GM12878 (cell line): ENCODE results near the gene UBE3B. TPM values are rescaled to one million over a fixed set of nuclear protein-coding genes. Genes with fewer than 3 reads are reported as not detected.

Experiments
- ATAC-seq: fragments of 200-7000 bp; cut with Tn5 transposase; 3 replicates; pipeline ENCODE4 v1.9.1; 2020; ENCODE audit warnings: mild to moderate bottlenecking, moderate library complexity
- BruUV-seq: library from RNA; stranded (reverse); fragments of 400-500 nt; replicated peaks from 2 replicates; lab custom pipeline; 2021; lab: Mats Ljungman, UMichigan
- CTCF ChIA-PET: fragments of 300-600 bp; sonication (Branson Sonifier 250); formaldehyde crosslinking; extraction: SDS; loops from one replicate; lab custom pipeline; 2021; ENCODE audit warnings: inconsistent platforms; lab: Yijun Ruan, JAX
- POLR2A ChIA-PET: fragments of 350-600 bp; formaldehyde crosslinking; extraction: SDS; loops from one replicate; lab custom pipeline; 2021; ENCODE audit warnings: inconsistent platforms; lab: Charles Lee
- RAD21 ChIA-PET: fragments of 300-600 bp; sonication (Branson Sonifier 250); formaldehyde crosslinking; loops from one replicate; lab custom pipeline; 2023; ENCODE audit warnings: antibody characterized with exemption; ENCODE audit not compliant: unreplicated experiment; lab: Charles Lee
- SMC1A ChIA-PET: fragments of 300-600 bp; sonication (Branson Sonifier 250); formaldehyde crosslinking; loops from one replicate; lab custom pipeline; 2023; ENCODE audit not compliant: unreplicated experiment, uncharacterized antibody; lab: Charles Lee
- DNase-seq: peaks from one replicate; pipeline ENCODE4 v3.0.0-alpha.2; 2011; ENCODE audit warnings: low read depth, low spot score
- FAIRE-seq: peaks from 3 replicates; lab custom pipeline; 2011; peaks lifted over from hg19 to GRCh38; lab: Jason Lieb, UNC
- H2AFZ ChIP-seq: 2 replicates; pipeline ENCODE4 v1.6.0; 2011; ENCODE audit warnings: low read depth, low read length, control low read depth; ENCODE audit not compliant: control insufficient read depth
- H3K27ac ChIP-seq: 2 replicates; pipeline ENCODE4 v1.5.1; 2011; ENCODE audit warnings: control low read depth; ENCODE audit not compliant: control insufficient read depth, insufficient read depth
- H3K27me3 ChIP-seq, 2 experiments: replicated peaks in 1 of 2; 2 replicates each; pipeline versions ENCODE4 v1.6.0 to v1.6.1; 2011; ENCODE audit warnings: low read length in 1 of 2; ENCODE audit not compliant: control insufficient read depth in 2 of 2, insufficient read depth in 2 of 2
- H3K36me3 ChIP-seq, 2 experiments: 2 replicates each; pipeline ENCODE4 v1.5.1; 2011; ENCODE audit warnings: low read length in 1 of 2; ENCODE audit not compliant: control insufficient read depth in 2 of 2, insufficient read depth in 2 of 2
- H3K4me1 ChIP-seq: 2 replicates; pipeline ENCODE4 v1.6.1; 2011; ENCODE audit warnings: mild to moderate bottlenecking, low read length, moderate library complexity, mixed read lengths; ENCODE audit not compliant: control insufficient read depth, insufficient read depth
- H3K4me2 ChIP-seq: 2 replicates; pipeline ENCODE4 v1.6.0; 2011; ENCODE audit warnings: control low read depth; ENCODE audit not compliant: control insufficient read depth, insufficient read depth
- H3K4me3 ChIP-seq: fragments of 200-600 bp; sonication (generic); 2 replicates; pipeline ENCODE4 v1.5.1; 2016
- H3K79me2 ChIP-seq: 2 replicates; pipeline ENCODE4 v1.6.0; 2011; ENCODE audit warnings: low read length; ENCODE audit not compliant: control insufficient read depth, insufficient read depth
- H3K9ac ChIP-seq: 2 replicates; pipeline ENCODE4 v1.8.0; 2011; ENCODE audit warnings: low read length, control low read depth, mixed read lengths; ENCODE audit not compliant: control insufficient read depth, insufficient read depth
- H3K9me3 ChIP-seq: replicated peaks from 3 replicates; pipeline ENCODE4 v1.5.1; 2011; ENCODE audit warnings: mild to moderate bottlenecking, low read length; ENCODE audit not compliant: control insufficient read depth, insufficient read depth
- H4K20me1 ChIP-seq: 2 replicates; pipeline ENCODE4 v1.6.0; 2011; ENCODE audit not compliant: control insufficient read depth, insufficient read depth
- BACH1 ChIP-seq: fragments of 450-650 bp; IDR thresholded peaks from 2 replicates; pipeline ENCODE4 v1.6.1; 2017; ENCODE audit warnings: mild to moderate bottlenecking, borderline replicate concordance
- BHLHE40 ChIP-seq, 2 experiments: fragments of 450-650 bp in 1 of 2; IDR thresholded peaks; 2 replicates each; pipeline ENCODE4 v1.6.1; 2011 to 2017; ENCODE audit warnings: low read depth in 2 of 2, borderline replicate concordance in 1 of 2, improper control_type of control experiment in 1 of 2, low read length in 1 of 2, mild to moderate bottlenecking in 1 of 2
- CBX3 ChIP-seq: fragments of 200-600 bp; sonication (generic); IDR thresholded peaks from 2 replicates; pipeline ENCODE4 v1.6.1; 2016; ENCODE audit warnings: low read depth, borderline replicate concordance
- CBX5 ChIP-seq: sonication (generic); IDR thresholded peaks from 2 replicates; pipeline ENCODE4 v1.6.1; 2016; ENCODE audit warnings: low read depth, moderate library complexity, mild to moderate bottlenecking, inconsistent platforms
- CHD4 ChIP-seq: fragments of 200-600 bp; sonication (generic); IDR thresholded peaks from 2 replicates; pipeline ENCODE4 v1.6.1; 2016; ENCODE audit warnings: mild to moderate bottlenecking
- ETV6 ChIP-seq, 2 experiments: fragments of 450-650 bp in 1 of 2; IDR thresholded peaks in 1 of 2; conservative IDR thresholded peaks in 1 of 2; 2 replicates each; pipeline ENCODE4 v1.6.1; 2014; ENCODE audit warnings: antibody characterized with exemption in 1 of 2, borderline replicate concordance in 1 of 2, low read depth in 1 of 2, mild to moderate bottlenecking in 1 of 2, moderate library complexity in 1 of 2
- KLF5 ChIP-seq: fragments of 450-650 bp; IDR thresholded peaks from 2 replicates; pipeline ENCODE4 v1.6.1; 2014; ENCODE audit warnings: mild to moderate bottlenecking; ENCODE audit not compliant: partially characterized antibody
- NFXL1 ChIP-seq: fragments of 450-650 bp; IDR thresholded peaks from 2 replicates; pipeline ENCODE4 v1.6.1; 2017; ENCODE audit warnings: antibody characterized with exemption, mild to moderate bottlenecking, borderline replicate concordance
- NFYB ChIP-seq: IDR thresholded peaks from 2 replicates; pipeline ENCODE4 v1.6.1; 2011; ENCODE audit warnings: low read depth, mild to moderate bottlenecking, low read length, improper control_type of control experiment, moderate library complexity; ENCODE audit not compliant: insufficient read depth
- PML ChIP-seq: IDR thresholded peaks from 2 replicates; pipeline ENCODE4 v1.6.1; 2012; ENCODE audit warnings: low read length, inconsistent platforms
- RAD51 ChIP-seq: fragments of 450-650 bp; IDR thresholded peaks from 2 replicates; pipeline ENCODE4 v1.6.1; 2016; ENCODE audit warnings: moderate library complexity, mild to moderate bottlenecking, inconsistent platforms
- SMARCA5 ChIP-seq: fragments of 450-650 bp; IDR thresholded peaks from 2 replicates; pipeline ENCODE4 v1.6.1; 2017; ENCODE audit warnings: mild to moderate bottlenecking
- SREBF2 ChIP-seq: IDR thresholded peaks from 2 replicates; pipeline ENCODE4 v1.6.1; 2012; ENCODE audit warnings: mild to moderate bottlenecking, low read length
- TARDBP ChIP-seq: IDR thresholded peaks from 2 replicates; pipeline ENCODE4 v1.6.1; 2016; ENCODE audit warnings: borderline replicate concordance
- TBL1XR1 ChIP-seq: IDR thresholded peaks from 2 replicates; pipeline ENCODE4 v1.6.1; 2012; ENCODE audit warnings: low read depth, low read length, improper control_type of control experiment
- ZSCAN29 ChIP-seq: fragments of 450-650 bp; IDR thresholded peaks from 2 replicates; pipeline ENCODE4 v1.6.1; 2017; ENCODE audit warnings: mild to moderate bottlenecking, moderate library complexity
- WGBS: methylation state at CpG from one replicate; pipeline ENCODE4 v1.1.6; 2016; ENCODE audit warnings: low lambda C conversion rate; ENCODE audit not compliant: insufficient replicate concordance, insufficient coverage; ENCODE audit errors: missing lambda C conversion rate; 5-methylcytosine and 5-hydroxymethylcytosine counted together
- in situ Hi-C: fragments of 300-500 bp; cut with MboI; formaldehyde crosslinking; loops from 9 replicates; pipeline ENCODE4 v1.14.3; 2018; ENCODE audit warnings: mixed read lengths
- intact Hi-C: fragments of 100-400 bp; cut with micrococcal nuclease; formaldehyde crosslinking; loops from one replicate; pipeline ENCODE4 v1.14.2; 2022; ENCODE audit not compliant: unreplicated experiment
- polyA plus RNA-seq, 11 experiments: library from polyadenylated mRNA; depleted of rRNA in 4 of 11; unstranded in 6 of 11; stranded (reverse) in 5 of 11; fragments of >200 nt; fragmentation: Nextera tagmentation in 4 of 11; fragmentation: Illumina TruSeq in 1 of 11; extraction: Ambion mirVana in 4 of 11; extraction: Trizol in 1 of 11; gene quantifications; 1 replicate in 1 of 11; 2 replicates in 10 of 11; pipeline versions ENCODE4 v1.2.1 to v1.2.3, GENCODE V29; 2011 to 2016; ENCODE audit warnings: inconsistent platforms in 2 of 11, missing spikeins in 2 of 11, low read depth in 1 of 11
- total RNA-seq, 4 experiments: library from RNA; depleted of rRNA in 3 of 4; stranded (reverse); fragments of >200 nt in 3 of 4; fragmentation: Illumina TruSeq in 1 of 4; extraction: Trizol in 1 of 4; gene quantifications; 2 replicates each; pipeline versions ENCODE4 v1.2.1 to v1.2.3, GENCODE V29; 2013 to 2021
- TF ChIP-seq, protein P1 (sequence below): fragments of 450-650 bp; formaldehyde crosslinking; IDR thresholded peaks from 2 replicates; pipeline ENCODE4 v1.4.0; 2022; ENCODE audit warnings: mild to moderate bottlenecking, moderate library complexity
- TF ChIP-seq, protein P2 (sequence below): fragments of 450-650 bp; IDR thresholded peaks from 2 replicates; pipeline ENCODE4 v1.6.1; 2016; ENCODE audit warnings: mild to moderate bottlenecking
- TF ChIP-seq, protein P3 (sequence below): IDR thresholded peaks from 2 replicates; pipeline ENCODE4 v1.6.1; 2012; ENCODE audit warnings: low read depth, low read length, improper control_type of control experiment

The UBE3B gene
- total and polyA plus RNA-seq, 10 of the 15 experiments (the other 5 are each of a cell fraction or from before 2014, with no cell fraction given) = 7.4 to 25.3 (median 17.1) TPM

DNA sequence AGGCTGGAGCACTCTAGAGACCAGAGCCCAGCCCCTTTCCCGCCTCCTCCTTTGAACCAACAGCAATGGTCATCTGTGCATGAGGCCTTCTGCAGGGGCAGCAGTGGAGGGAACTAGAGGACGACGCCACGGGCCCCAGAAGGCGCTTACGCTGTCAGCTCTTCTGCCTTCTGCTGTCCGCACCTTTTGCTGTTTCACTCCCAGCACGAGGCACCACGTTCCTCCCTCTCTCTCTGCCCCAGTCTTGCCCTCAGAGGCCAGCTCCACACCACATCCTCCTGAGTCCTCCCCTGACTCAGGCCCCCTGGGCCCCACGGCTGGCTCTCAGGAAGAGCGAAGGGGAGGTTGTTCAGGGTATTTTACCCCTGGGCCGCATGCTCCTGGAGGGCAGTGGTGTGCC is 80.4 kb downstream of the UBE3B start:
- in situ Hi-C loops = no loop called here
- Histone ChIP-seq H3K27me3 (no peaks in the 10 kb centered on the region), H4K20me1 (no peaks in the 10 kb centered on the region), H3K79me2 (no peaks in the 10 kb centered on the region), H3K4me3 (no peak overlapping the region), H3K4me1 (no peaks in the 10 kb centered on the region), H3K4me2 (no peak overlapping the region), H3K36me3 (no peaks in the 10 kb centered on the region), H3K27ac (no peak overlapping the region), H3K9me3 (peaks cover 9% of the 10 kb centered on the region; the same call in 2 of the 3 replicates), H3K9ac (no peak overlapping the region), H2AFZ (no peak overlapping the region)
- FAIRE-seq (no peak), ATAC-seq (no peak), DNase-seq (no peak)
- 95% methylated on average over 12 of the region's 12 CpGs for WGBS
- intact Hi-C loops = no loop called here
- RAD21 ChIA-PET = no interaction called here
- CTCF ChIA-PET = no interaction called here
- SMC1A ChIA-PET = no interaction called here
- POLR2A ChIA-PET = no interaction called here
- TF ChIP-seq, protein P1, sequence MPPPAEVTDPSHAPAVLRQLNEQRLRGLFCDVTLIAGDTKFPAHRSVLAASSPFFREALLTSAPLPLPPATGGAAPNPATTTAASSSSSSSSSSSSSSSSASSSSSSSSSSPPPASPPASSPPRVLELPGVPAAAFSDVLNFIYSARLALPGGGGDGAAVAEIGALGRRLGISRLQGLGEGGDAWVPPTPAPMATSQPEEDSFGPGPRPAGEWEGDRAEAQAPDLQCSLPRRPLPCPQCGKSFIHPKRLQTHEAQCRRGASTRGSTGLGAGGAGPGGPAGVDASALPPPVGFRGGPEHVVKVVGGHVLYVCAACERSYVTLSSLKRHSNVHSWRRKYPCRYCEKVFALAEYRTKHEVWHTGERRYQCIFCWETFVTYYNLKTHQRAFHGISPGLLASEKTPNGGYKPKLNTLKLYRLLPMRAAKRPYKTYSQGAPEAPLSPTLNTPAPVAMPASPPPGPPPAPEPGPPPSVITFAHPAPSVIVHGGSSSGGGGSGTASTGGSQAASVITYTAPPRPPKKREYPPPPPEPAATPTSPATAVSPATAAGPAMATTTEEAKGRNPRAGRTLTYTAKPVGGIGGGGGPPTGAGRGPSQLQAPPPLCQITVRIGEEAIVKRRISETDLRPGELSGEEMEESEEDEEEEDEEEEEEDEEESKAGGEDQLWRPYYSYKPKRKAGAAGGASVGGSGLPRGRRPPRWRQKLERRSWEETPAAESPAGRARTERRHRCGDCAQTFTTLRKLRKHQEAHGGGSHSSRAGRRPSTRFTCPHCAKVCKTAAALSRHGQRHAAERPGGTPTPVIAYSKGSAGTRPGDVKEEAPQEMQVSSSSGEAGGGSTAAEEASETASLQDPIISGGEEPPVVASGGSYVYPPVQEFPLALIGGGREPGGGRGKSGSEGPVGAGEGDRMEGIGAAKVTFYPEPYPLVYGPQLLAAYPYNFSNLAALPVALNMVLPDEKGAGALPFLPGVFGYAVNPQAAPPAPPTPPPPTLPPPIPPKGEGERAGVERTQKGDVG = no peak
- no peak for TF ChIP-seq ZSCAN29
- no peak for TF ChIP-seq CHD4
- TF ChIP-seq, protein P2, sequence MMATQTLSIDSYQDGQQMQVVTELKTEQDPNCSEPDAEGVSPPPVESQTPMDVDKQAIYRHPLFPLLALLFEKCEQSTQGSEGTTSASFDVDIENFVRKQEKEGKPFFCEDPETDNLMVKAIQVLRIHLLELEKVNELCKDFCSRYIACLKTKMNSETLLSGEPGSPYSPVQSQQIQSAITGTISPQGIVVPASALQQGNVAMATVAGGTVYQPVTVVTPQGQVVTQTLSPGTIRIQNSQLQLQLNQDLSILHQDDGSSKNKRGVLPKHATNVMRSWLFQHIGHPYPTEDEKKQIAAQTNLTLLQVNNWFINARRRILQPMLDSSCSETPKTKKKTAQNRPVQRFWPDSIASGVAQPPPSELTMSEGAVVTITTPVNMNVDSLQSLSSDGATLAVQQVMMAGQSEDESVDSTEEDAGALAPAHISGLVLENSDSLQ = no peak
- TF ChIP-seq KLF5 = no peak
- TF ChIP-seq CBX5 = no peak
- no peak for TF ChIP-seq RAD51
- no peak for TF ChIP-seq TARDBP
- no peak for TF ChIP-seq SREBF2
- no peak for TF ChIP-seq NFYB
- TF ChIP-seq TBL1XR1 = no peak
- no peak for TF ChIP-seq BHLHE40 (IDR thresholded peaks at IDR 0.05; ENCODE audit: borderline replicate concordance in 1 of 2, low read depth in 2 of 2, low read length in 1 of 2)
- TF ChIP-seq, protein P3, sequence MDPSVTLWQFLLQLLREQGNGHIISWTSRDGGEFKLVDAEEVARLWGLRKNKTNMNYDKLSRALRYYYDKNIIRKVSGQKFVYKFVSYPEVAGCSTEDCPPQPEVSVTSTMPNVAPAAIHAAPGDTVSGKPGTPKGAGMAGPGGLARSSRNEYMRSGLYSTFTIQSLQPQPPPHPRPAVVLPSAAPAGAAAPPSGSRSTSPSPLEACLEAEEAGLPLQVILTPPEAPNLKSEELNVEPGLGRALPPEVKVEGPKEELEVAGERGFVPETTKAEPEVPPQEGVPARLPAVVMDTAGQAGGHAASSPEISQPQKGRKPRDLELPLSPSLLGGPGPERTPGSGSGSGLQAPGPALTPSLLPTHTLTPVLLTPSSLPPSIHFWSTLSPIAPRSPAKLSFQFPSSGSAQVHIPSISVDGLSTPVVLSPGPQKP = no peak
- TF ChIP-seq NFXL1 = no peak
- TF ChIP-seq BACH1 = no peak
- TF ChIP-seq ETV6 (conservative IDR thresholded peaks at IDR 0.05 in 1 of 2, IDR thresholded peaks at IDR 0.05 in 1 of 2; ENCODE audit: borderline replicate concordance in 1 of 2, low read depth in 1 of 2) = no peak
- TF ChIP-seq CBX3 = no peak
- no peak for TF ChIP-seq PML
- no peak for TF ChIP-seq SMARCA5
- no TSS peak for BruUV-seq
